ENCODE measurements around the gene RNF148.
"Not testable (repeated sequence)": the region's sequence is repeated elsewhere in the genome, so short reads cannot be mapped to it uniquely, and the experiment has no call there.

RNF148 gene

GRCh38 chr7:122689346-122690109 lies 13.2 kb downstream of the RNF148 start:
- DNase-seq, result no peak

- DNase-seq, result no peak
Observed at GRCh38 chr7:122688400-122688998, 14.2 kb downstream of the RNF148 start.

GRCh38 chr7:122686360-122686878 lies 16.3 kb downstream of the RNF148 start:
- no peak for DNase-seq

GRCh38 chr7:122684504-122684903 lies 18.2 kb downstream of the RNF148 start:
- no peak for DNase-seq

- DNase-seq, result no peak
Observed at GRCh38 chr7:122682815-122683550, 19.7 kb downstream of the RNF148 start.

GRCh38 chr7:122681186-122681585 lies 21.5 kb downstream of the RNF148 start:
- DNase-seq, result not testable (repeated sequence)

DNA sequence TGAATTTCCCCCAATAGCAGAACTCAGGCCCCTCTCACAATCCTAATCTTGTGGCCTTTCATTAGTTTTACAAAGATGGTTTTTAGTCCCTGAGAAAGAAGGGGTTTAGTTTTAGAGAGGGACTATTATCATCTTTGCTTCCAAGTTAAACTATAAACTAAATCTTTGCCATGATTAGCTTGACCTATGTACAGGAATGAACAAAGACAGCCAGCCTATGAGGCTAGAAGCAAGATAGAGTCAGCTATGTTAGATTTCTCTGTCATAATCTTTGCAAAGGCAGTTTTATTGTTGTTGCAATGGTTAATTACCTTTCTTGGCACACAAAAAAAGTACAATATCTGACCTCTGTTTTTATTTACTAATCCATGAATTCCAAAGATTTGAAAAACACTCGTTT lies 22.9 kb downstream of the RNF148 start:
- no peak for DNase-seq

DNA sequence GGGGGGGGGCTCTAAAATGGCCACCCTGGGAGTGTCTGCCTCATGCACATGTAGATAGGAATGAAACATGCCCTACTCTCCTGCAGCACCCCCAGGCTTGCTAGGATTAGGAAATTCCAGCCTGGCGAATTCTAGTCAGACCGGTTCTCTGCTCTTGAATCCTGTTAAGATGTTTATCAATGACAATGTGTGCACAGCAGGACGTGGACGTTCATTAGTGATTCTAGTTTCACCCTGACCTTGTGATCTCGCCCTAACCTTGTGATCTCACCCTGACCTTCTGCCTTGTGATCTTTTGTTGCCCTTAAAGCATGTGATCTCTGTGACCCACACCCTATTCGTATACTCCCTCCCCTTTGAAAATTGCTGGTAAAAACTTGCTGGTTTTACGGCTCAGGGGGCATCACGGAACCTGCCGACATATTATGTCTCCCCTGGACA lies 23.4 kb downstream of the RNF148 start:
- not testable (repeated sequence) for DNase-seq

DNA sequence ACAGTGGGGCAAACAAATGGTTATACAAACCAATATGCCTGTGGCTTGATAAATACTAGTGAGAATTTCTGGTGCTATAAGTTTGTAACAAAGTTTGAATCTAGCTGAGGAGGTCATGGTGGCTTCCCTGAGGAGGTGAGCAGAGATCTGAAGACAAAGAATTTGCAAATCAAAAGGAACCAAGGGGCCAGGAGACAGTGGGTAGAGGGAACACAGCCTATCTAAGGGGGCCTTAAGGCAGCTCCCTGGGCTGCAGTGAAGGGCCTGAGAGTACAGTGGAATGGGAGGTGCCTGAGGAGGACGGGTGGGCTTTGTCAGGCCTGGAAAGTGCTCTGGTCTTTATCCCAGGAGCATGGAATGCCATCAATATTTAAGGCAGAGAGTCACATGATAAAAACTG lies 25.6 kb downstream of the RNF148 start:
- DNase-seq, result no peak

DNA sequence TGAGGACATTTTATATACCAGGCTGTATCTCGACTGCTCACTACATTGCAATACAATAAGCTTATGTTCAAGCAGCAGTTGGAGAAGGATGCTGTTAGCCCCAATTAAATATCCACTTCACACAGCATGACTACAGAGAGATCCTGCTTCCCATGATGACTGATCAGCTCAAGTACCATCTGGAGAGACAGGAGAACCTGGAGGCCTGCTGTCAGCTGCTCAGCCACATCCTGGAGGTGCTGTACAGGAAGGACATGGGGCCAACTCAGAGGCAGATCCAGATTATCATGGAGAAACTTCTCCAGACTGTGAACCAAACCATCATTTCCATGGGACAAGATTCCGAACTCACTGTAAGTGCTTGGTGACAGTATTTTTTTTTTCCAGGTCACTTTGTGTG lies 26.3 kb downstream of the RNF148 start:
- DNase-seq, result no peak

GRCh38 chr7:122675621-122676020 lies 27.1 kb downstream of the RNF148 start:
- no peak for DNase-seq

GRCh38 chr7:122675011-122675410 lies 27.7 kb downstream of the RNF148 start:
- no peak for DNase-seq

GRCh38 chr7:122674502-122674901 lies 28.2 kb downstream of the RNF148 start:
- no peak for DNase-seq

- no peak for DNase-seq
Observed at GRCh38 chr7:122673951-122674350, 28.8 kb downstream of the RNF148 start.

DNA sequence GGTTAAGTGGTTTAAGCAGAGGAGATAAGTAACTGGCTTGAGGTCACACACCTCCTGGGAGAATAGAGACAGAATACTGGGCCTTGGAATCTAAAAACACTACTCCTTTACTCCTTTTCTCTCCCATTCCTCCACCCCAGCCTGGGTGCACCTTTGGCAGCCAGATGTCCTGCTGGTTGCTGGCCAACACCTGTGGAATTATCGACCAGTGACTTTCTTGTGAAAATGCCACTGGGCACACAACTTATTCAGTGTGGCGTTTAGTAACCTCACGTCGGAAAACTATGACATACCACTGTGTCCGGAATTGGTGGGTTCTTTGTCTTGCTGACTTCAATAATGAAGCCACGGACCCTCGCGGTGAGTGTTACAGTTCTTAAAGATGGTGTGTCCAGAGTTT lies 30.2 kb downstream of the RNF148 start:
- DNase-seq, result no peak

DNA sequence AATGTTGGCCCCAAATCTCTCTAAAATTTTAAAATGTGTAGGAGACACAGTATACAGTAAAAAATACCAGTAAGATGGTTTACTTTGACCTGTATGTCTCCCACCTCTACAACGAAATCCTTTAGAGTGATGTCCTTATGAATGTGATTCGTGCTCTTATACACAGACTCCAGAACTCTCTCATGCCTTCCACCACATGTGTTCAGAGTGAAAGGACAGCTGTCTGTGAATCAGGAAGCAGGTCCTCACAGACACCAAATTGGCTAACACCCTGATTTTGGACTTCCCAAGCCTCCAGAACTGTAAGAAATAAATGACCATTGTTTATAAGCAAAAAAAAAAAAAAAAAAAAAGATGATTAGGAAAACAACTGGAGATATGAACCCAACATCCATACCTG lies 39.0 kb downstream of the RNF148 start:
- no peak for DNase-seq

DNA sequence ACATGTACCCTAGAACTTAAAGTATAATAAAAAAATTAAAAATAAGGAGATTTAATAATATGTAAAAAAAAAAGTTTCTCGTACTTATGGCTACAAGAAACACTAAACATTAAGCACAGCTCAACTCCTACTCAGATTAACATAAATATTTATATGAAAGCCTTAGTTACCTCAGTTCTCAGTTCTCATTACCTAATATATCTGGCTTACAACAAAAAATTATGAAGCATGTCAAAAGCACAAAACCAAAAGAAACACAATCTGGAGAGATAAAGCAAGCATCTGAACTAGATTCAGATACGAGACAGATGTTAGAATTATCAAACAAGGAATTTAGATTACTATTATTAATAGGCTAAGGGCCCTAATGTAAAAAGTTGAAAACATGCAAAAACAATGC lies 43.9 kb downstream of the RNF148 start:
- no peak for DNase-seq

DNA sequence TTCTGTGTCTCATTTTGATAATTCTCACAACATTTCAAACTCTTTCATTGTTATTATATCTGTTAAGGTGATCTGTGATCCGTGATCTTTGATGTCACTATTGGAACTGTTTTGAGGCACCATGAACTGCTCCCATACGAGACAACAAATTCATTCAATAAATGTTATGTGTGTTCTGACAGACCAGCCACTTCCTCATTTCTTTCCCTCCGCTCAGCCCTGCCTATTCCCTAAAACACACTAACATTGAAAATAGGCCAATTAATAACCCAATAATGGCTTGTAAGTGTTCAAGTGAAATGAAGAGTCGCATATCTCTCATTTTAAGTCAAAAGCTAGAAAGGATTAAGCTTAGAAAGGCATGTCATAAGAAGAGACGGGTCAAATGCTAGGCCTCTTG lies 49.0 kb downstream of the RNF148 start:
- no peak for DNase-seq

- no peak for DNase-seq
Observed at GRCh38 chr7:122652876-122653275, 49.8 kb downstream of the RNF148 start.
